ENCODE data around the gene ZNF682. TPM values are rescaled to one million over a fixed set of nuclear protein-coding genes. Genes with fewer than 3 reads are reported as not detected.
A peak's percentile ranks its signal among the peaks of the same experiment; 100 is the strongest.
"Not testable (repeated sequence)": the region's sequence is repeated elsewhere in the genome, so short reads cannot be mapped to it uniquely, and the experiment has no call there.

The ZNF682 gene
- polyA plus RNA-seq, 3 donors from 2014 or later, result 3.3 to 3.5 TPM; not detected in 1

- peaks cover 0 to 2% (median 0%) of the 10 kb centered on the region in 6 donors for H3K9me3 Mint-ChIP-seq
- peak overlapping the region; percentile 76 to 93 (median 85) for H3K27ac Mint-ChIP-seq
- peaks cover 16 to 19% of the 10 kb centered on the region in 2 donors for H3K4me1 Mint-ChIP-seq
Measured at GRCh38 chr19:20051841-20052768, 12.8 kb upstream of the ZNF682 start.

GRCh38 chr19:20045742-20046141, 6.4 kb upstream of the ZNF682 start:
- H3K27ac Mint-ChIP-seq; H3K36me3 Mint-ChIP-seq; DNase-seq; H3K9me3 Mint-ChIP-seq; H3K4me3 Mint-ChIP-seq; H3K27me3 Mint-ChIP-seq (ENCODE audit: low read depth in 3 of 3); H3K4me1 Mint-ChIP-seq: not testable (repeated sequence)

More at GRCh38 chr19:20051841-20052768, 12.8 kb upstream of the ZNF682 start:
- Mint-ChIP-seq H3K4me3 (peak overlapping the region; percentile 97 to 99 (median 98)), H3K36me3 (no peaks in the 10 kb centered on the region), H3K27me3 (ENCODE audit: low read depth in 3 of 3) (peaks cover 0 to 8% (median 7%) of the 10 kb centered on the region in 3 donors)
- DNase-seq, result peak; percentile 28 to 42 (median 40)

- H3K4me3 Mint-ChIP-seq, result no peak overlapping the region
- DNase-seq, result no peak
- H3K27me3 Mint-ChIP-seq (ENCODE audit: low read depth in 3 of 3), result peaks cover 0 to 7% (median 0%) of the 10 kb centered on the region in 3 donors
- no peaks in the 10 kb centered on the region for H3K9me3 Mint-ChIP-seq
- no peaks in the 10 kb centered on the region for H3K36me3 Mint-ChIP-seq
- H3K4me1 Mint-ChIP-seq, result peaks cover 2% of the 10 kb centered on the region in 2 donors
- H3K27ac Mint-ChIP-seq, result no peak overlapping the region
Measured at GRCh38 chr19:20044663-20045062, 5.4 kb upstream of the ZNF682 start.

GRCh38 chr19:20038358-20039202, 725 bp downstream of the ZNF682 start:
- Mint-ChIP-seq H3K36me3 (peaks cover 0 to 7% (median 0%) of the 10 kb centered on the region in 3 donors), H3K27me3 (ENCODE audit: low read depth in 3 of 3) (peaks cover 3 to 6% (median 5%) of the 10 kb centered on the region in 3 donors), H3K4me3 (peak overlapping the region; percentile 96 to 99 (median 96)), H3K4me1 (peaks cover 19 to 21% of the 10 kb centered on the region in 2 donors), H3K9me3 (no peaks in the 10 kb centered on the region), H3K27ac (peak overlapping the region; percentile 53 to 94 (median 78))
- no peak for DNase-seq

GRCh38 chr19:20035935-20036334, 3.4 kb downstream of the ZNF682 start:
- no peak overlapping the region for H3K27ac Mint-ChIP-seq
- H3K4me3 Mint-ChIP-seq, result no peak overlapping the region
- H3K9me3 Mint-ChIP-seq, result peaks cover 0 to 2% (median 0%) of the 10 kb centered on the region in 6 donors
- peaks cover 19 to 21% of the 10 kb centered on the region in 2 donors for H3K4me1 Mint-ChIP-seq
- H3K36me3 Mint-ChIP-seq, result peaks cover 0 to 16% (median 0%) of the 10 kb centered on the region in 3 donors
- DNase-seq, result no peak
- H3K27me3 Mint-ChIP-seq (ENCODE audit: low read depth in 3 of 3), result peaks cover 3 to 6% (median 5%) of the 10 kb centered on the region in 3 donors

GRCh38 chr19:20028611-20029010, 10.7 kb downstream of the ZNF682 start:
- Mint-ChIP-seq H3K4me3 (no peak overlapping the region), H3K27ac (no peak overlapping the region), H3K9me3 (peaks cover 0 to 2% (median 0%) of the 10 kb centered on the region in 6 donors), H3K4me1 (no peaks in the 10 kb centered on the region), H3K36me3 (peaks cover 0 to 30% (median 13%) of the 10 kb centered on the region in 3 donors), H3K27me3 (ENCODE audit: low read depth in 3 of 3) (no peaks in the 10 kb centered on the region)
- DNase-seq, result no peak

- no peak for DNase-seq
- Mint-ChIP-seq H3K4me3 (no peak overlapping the region), H3K4me1 (peaks cover 0 to 6% of the 10 kb centered on the region in 2 donors), H3K36me3 (peaks cover 40 to 50% (median 49%) of the 10 kb centered on the region in 3 donors), H3K27ac (no peak overlapping the region), H3K27me3 (ENCODE audit: low read depth in 3 of 3) (no peaks in the 10 kb centered on the region), H3K9me3 (peaks cover 34 to 60% (median 44%) of the 10 kb centered on the region in 6 donors)
Measured at GRCh38 chr19:20005741-20006140, 33.6 kb downstream of the ZNF682 start.

- no peak overlapping the region for H3K4me3 Mint-ChIP-seq
- H3K27ac Mint-ChIP-seq, result no peak overlapping the region
- H3K9me3 Mint-ChIP-seq, result peaks cover 0 to 16% (median 4%) of the 10 kb centered on the region in 6 donors
- peak in 2 of 3 donors; percentile 23 to 30 for DNase-seq
- no peaks in the 10 kb centered on the region for H3K27me3 Mint-ChIP-seq (ENCODE audit: low read depth in 3 of 3)
- H3K4me1 Mint-ChIP-seq, result no peaks in the 10 kb centered on the region
- peaks cover 0 to 5% (median 4%) of the 10 kb centered on the region in 3 donors for H3K36me3 Mint-ChIP-seq
Measured at GRCh38 chr19:19997656-19998268, 41.5 kb downstream of the ZNF682 start.

GRCh38 chr19:19966862-19967261, 72.4 kb downstream of the ZNF682 start:
- Mint-ChIP-seq H3K4me1 (no peaks in the 10 kb centered on the region), H3K9me3 (peaks cover 10 to 32% (median 21%) of the 10 kb centered on the region in 6 donors), H3K36me3 (peaks cover 2 to 5% (median 4%) of the 10 kb centered on the region in 3 donors), H3K27me3 (ENCODE audit: low read depth in 3 of 3) (peaks cover 8 to 9% (median 8%) of the 10 kb centered on the region in 3 donors), H3K4me3 (no peak overlapping the region), H3K27ac (no peak overlapping the region)
- no peak for DNase-seq

- not testable (repeated sequence) for H3K4me1 Mint-ChIP-seq; H3K27ac Mint-ChIP-seq; H3K27me3 Mint-ChIP-seq (ENCODE audit: low read depth in 3 of 3); H3K36me3 Mint-ChIP-seq; DNase-seq; H3K4me3 Mint-ChIP-seq
- H3K9me3 Mint-ChIP-seq, result peaks cover 10 to 32% (median 21%) of the 10 kb centered on the region in 6 donors
Measured at GRCh38 chr19:19966126-19966525, 73.2 kb downstream of the ZNF682 start.

GRCh38 chr19:19964416-19964815, 74.9 kb downstream of the ZNF682 start:
- H3K36me3 Mint-ChIP-seq, result peaks cover 0 to 5% (median 4%) of the 10 kb centered on the region in 3 donors
- H3K27ac Mint-ChIP-seq, result no peak overlapping the region
- no peaks in the 10 kb centered on the region for H3K4me1 Mint-ChIP-seq
- peaks cover 10 to 31% (median 18%) of the 10 kb centered on the region in 6 donors for H3K9me3 Mint-ChIP-seq
- DNase-seq, result no peak
- peaks cover 3 to 8% (median 5%) of the 10 kb centered on the region in 3 donors for H3K27me3 Mint-ChIP-seq (ENCODE audit: low read depth in 3 of 3)
- H3K4me3 Mint-ChIP-seq, result no peak overlapping the region

- not testable (repeated sequence) for H3K4me1 Mint-ChIP-seq; H3K9me3 Mint-ChIP-seq; H3K27ac Mint-ChIP-seq; H3K4me3 Mint-ChIP-seq; H3K36me3 Mint-ChIP-seq; H3K27me3 Mint-ChIP-seq (ENCODE audit: low read depth in 3 of 3)
- DNase-seq, result peak; percentile 45 to 60 (median 53)
Measured at GRCh38 chr19:19959151-19959799, 80.0 kb downstream of the ZNF682 start.

- not testable (repeated sequence) for H3K4me3 Mint-ChIP-seq; H3K4me1 Mint-ChIP-seq; H3K36me3 Mint-ChIP-seq; H3K27ac Mint-ChIP-seq; DNase-seq; H3K27me3 Mint-ChIP-seq (ENCODE audit: low read depth in 3 of 3); H3K9me3 Mint-ChIP-seq
Measured at GRCh38 chr19:19957766-19958165, 81.5 kb downstream of the ZNF682 start.

All from immature natural killer cell (primary cell).